Lung (tissue), 12 donors: ENCODE measurements around the gene ZFYVE28. TPM values are rescaled to one million over a fixed set of nuclear protein-coding genes. Genes with fewer than 3 reads are reported as not detected.

ENCODE experiments used
- ATAC-seq: fragments of 200-7000 bp; cut with Tn5 transposase; one replicate; pipeline ENCODE4 v1.9.1; 2020; ENCODE audit warnings: moderate number of reproducible peaks; ENCODE audit not compliant: insufficient read depth, low FRiP score
- DNase-seq, 3 donors: peaks; one replicate each; pipeline ENCODE4 v3.0.0-alpha.2; 2013 to 2017
- H3K27ac ChIP-seq, 2 donors: one replicate each; pipeline ENCODE4 v1.5.1; 2013; ENCODE audit warnings: mild to moderate bottlenecking in 2 of 2, moderate library complexity in 2 of 2, control low read depth in 1 of 2, inconsistent platforms in 1 of 2, low read depth in 1 of 2, low read length in 1 of 2
- H3K27me3 ChIP-seq, 3 donors: one replicate each; pipeline ENCODE4 v1.5.1; 2013; ENCODE audit warnings: low read length in 2 of 3; ENCODE audit not compliant: control insufficient read depth in 3 of 3, insufficient read depth in 3 of 3
- H3K36me3 ChIP-seq, 4 donors: one replicate each; pipeline ENCODE4 v1.5.1; 2013; ENCODE audit warnings: low read length in 4 of 4, mild to moderate bottlenecking in 1 of 4, moderate library complexity in 1 of 4; ENCODE audit not compliant: control insufficient read depth in 4 of 4, insufficient read depth in 4 of 4
- H3K4me1 ChIP-seq, 5 donors: one replicate each; pipeline ENCODE4 v1.5.1; 2013; ENCODE audit warnings: low read length in 5 of 5, mild to moderate bottlenecking in 2 of 5, moderate library complexity in 1 of 5; ENCODE audit not compliant: control insufficient read depth in 5 of 5, insufficient read depth in 5 of 5
- H3K4me3 ChIP-seq: one replicate; pipeline ENCODE4 v1.5.1; 2013; ENCODE audit warnings: mild to moderate bottlenecking, control low read depth, moderate library complexity
- H3K9ac ChIP-seq, 2 donors: one replicate each; pipeline ENCODE4 v1.5.1; 2013; ENCODE audit warnings: low read length in 2 of 2, control low read depth in 1 of 2; ENCODE audit not compliant: insufficient read depth in 1 of 2
- H3K9me3 ChIP-seq, 4 donors: one replicate each; pipeline ENCODE4 v1.5.1; 2013; ENCODE audit warnings: low read length in 3 of 4, mild to moderate bottlenecking in 1 of 4, moderate library complexity in 1 of 4; ENCODE audit not compliant: control insufficient read depth in 4 of 4, insufficient read depth in 3 of 4
- CTCF ChIP-seq: IDR thresholded peaks from 2 replicates; pipeline ENCODE4 v1.5.1; 2012; ENCODE audit warnings: mild to moderate bottlenecking; ENCODE audit errors: control extremely low read depth, extremely low read depth
- WGBS, 2 donors: extraction: QIAGEN DNeasy Blood & Tissue Kit; methylation state at CpG; one replicate each; pipeline ENCODE4 v1.1.7; 2013; 5-methylcytosine and 5-hydroxymethylcytosine counted together
- polyA plus RNA-seq, 2 donors: library from polyadenylated mRNA; stranded (reverse); fragments of 200-250 nt; gene quantifications; one replicate each; pipeline ENCODE4 v1.2.1, GENCODE V29; 2013
- total RNA-seq, 2 donors: library from RNA; depleted of rRNA in 1 of 2; stranded (reverse); fragments of >200 nt in 1 of 2; gene quantifications; one replicate each; pipeline ENCODE4 v1.2.1, GENCODE V29; 2014 to 2021
- donor health status: control.
- donor health status: control.
- donor health status: Bipolar disorder and iron deficiency.
- donor health status: healthy.
- donor health status: DM: yes; HTN: yes; CAD: no.

Gene ZFYVE28
- total and polyA plus RNA-seq, 4 donors, result 6.8 to 10.3 (median 7.6) TPM

GRCh38 chr4:2426069-2426397 lies 7.6 kb upstream of the ZFYVE28 start:
- WGBS, 2 donors, result 82 to 88% methylated on average over 8 of the region's 8 CpGs
- Histone ChIP-seq H3K27me3 (peaks cover 0 to 10% (median 7%) of the 10 kb centered on the region in 3 donors), H3K27ac (no peak overlapping the region), H3K4me1 (no peaks in the 10 kb centered on the region), H3K4me3 (no peak overlapping the region), H3K9ac (no peak overlapping the region), H3K36me3 (no peaks in the 10 kb centered on the region), H3K9me3 (no peaks in the 10 kb centered on the region)
- no peak for DNase-seq
- no peak for TF ChIP-seq CTCF
- no peak for ATAC-seq

GRCh38 chr4:2425386-2426068 lies 7.1 kb upstream of the ZFYVE28 start:
- 95% methylated on average over 13 of the region's 13 CpGs for WGBS, 2 donors
- Histone ChIP-seq H3K27ac (no peak overlapping the region), H3K4me3 (no peak overlapping the region), H3K9ac (no peak overlapping the region), H3K9me3 (no peaks in the 10 kb centered on the region), H3K4me1 (no peaks in the 10 kb centered on the region), H3K27me3 (peaks cover 0 to 15% (median 12%) of the 10 kb centered on the region in 3 donors), H3K36me3 (no peaks in the 10 kb centered on the region)
- no peak for ATAC-seq
- TF ChIP-seq CTCF, result no peak
- DNase-seq, result no peak

GRCh38 chr4:2424581-2424980 lies 6.1 kb upstream of the ZFYVE28 start:
- no peak for TF ChIP-seq CTCF
- peaks cover 0 to 24% (median 21%) of the 10 kb centered on the region in 3 donors for H3K27me3 ChIP-seq
- H3K9me3 ChIP-seq, result no peaks in the 10 kb centered on the region
- 86 to 89% methylated on average over 10 of the region's 10 CpGs for WGBS, 2 donors
- ATAC-seq (no peak), DNase-seq (no peak)
- peaks cover 0 to 1% (median 0%) of the 10 kb centered on the region in 5 donors for H3K4me1 ChIP-seq
- no peak overlapping the region for H3K27ac ChIP-seq
- no peak overlapping the region for H3K9ac ChIP-seq
- no peaks in the 10 kb centered on the region for H3K36me3 ChIP-seq
- H3K4me3 ChIP-seq, result no peak overlapping the region

- DNase-seq, result no peak
- WGBS, 2 donors, result 84 to 87% methylated on average over 10 of the region's 10 CpGs
Observed at GRCh38 chr4:2423695-2424094, 5.2 kb upstream of the ZFYVE28 start.

More at GRCh38 chr4:2423695-2424094, 5.2 kb upstream of the ZFYVE28 start:
- Histone ChIP-seq H3K4me1 (peaks cover 0 to 10% (median 0%) of the 10 kb centered on the region in 5 donors), H3K9ac (no peak overlapping the region), H3K36me3 (no peaks in the 10 kb centered on the region), H3K4me3 (no peak overlapping the region), H3K27ac (no peak overlapping the region), H3K9me3 (peaks cover 0 to 2% (median 0%) of the 10 kb centered on the region in 4 donors), H3K27me3 (peaks cover 0 to 30% (median 28%) of the 10 kb centered on the region in 3 donors)
- TF ChIP-seq CTCF, result no peak
- ATAC-seq, result no peak
